Measurements from ENCODE around the gene AGAP1. TPM values are rescaled to one million over a fixed set of nuclear protein-coding genes. Genes with fewer than 3 reads are reported as not detected.

AGAP1 gene
- total RNA-seq, 1 donor from 2014 or later: 47.2 TPM

DNA sequence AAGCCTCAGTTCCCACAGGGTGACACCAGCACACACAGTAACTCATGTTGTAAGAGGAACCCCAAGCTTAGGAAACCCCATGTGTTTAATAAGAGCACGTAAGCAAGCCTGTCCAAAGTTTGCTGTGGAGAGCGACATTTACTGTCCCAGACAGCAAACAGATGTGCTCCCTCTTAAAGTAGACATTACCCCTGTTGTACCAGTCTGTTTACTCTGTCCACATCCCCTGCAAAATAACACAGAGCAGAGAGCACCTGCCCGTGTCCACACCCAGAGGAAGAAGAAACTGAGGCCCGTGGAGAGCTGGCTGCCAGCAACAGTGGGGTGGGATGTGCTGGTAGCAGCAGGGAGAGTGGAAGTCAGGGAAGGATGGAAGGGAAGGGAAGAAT is 430.8 kb downstream of the AGAP1 start:
- Mint-ChIP-seq H3K4me1 (ENCODE audit: low read depth) (peaks cover 5% of the 10 kb centered on the region), H3K4me3 (ENCODE audit: low read depth) (no peak overlapping the region), H3K9me3 (ENCODE audit: low read depth) (no peaks in the 10 kb centered on the region), H3K36me3 (ENCODE audit: insufficient read depth) (peaks cover 5% of the 10 kb centered on the region), H3K27me3 (no peaks in the 10 kb centered on the region), H3K27ac (no peak overlapping the region)
- TF ChIP-seq, protein P1, sequence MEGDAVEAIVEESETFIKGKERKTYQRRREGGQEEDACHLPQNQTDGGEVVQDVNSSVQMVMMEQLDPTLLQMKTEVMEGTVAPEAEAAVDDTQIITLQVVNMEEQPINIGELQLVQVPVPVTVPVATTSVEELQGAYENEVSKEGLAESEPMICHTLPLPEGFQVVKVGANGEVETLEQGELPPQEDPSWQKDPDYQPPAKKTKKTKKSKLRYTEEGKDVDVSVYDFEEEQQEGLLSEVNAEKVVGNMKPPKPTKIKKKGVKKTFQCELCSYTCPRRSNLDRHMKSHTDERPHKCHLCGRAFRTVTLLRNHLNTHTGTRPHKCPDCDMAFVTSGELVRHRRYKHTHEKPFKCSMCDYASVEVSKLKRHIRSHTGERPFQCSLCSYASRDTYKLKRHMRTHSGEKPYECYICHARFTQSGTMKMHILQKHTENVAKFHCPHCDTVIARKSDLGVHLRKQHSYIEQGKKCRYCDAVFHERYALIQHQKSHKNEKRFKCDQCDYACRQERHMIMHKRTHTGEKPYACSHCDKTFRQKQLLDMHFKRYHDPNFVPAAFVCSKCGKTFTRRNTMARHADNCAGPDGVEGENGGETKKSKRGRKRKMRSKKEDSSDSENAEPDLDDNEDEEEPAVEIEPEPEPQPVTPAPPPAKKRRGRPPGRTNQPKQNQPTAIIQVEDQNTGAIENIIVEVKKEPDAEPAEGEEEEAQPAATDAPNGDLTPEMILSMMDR (IDR thresholded peaks at IDR 0.05; ENCODE audit: unreplicated experiment): no peak
- DNase-seq (ENCODE audit: low spot score, unreplicated experiment): no peak

DNA sequence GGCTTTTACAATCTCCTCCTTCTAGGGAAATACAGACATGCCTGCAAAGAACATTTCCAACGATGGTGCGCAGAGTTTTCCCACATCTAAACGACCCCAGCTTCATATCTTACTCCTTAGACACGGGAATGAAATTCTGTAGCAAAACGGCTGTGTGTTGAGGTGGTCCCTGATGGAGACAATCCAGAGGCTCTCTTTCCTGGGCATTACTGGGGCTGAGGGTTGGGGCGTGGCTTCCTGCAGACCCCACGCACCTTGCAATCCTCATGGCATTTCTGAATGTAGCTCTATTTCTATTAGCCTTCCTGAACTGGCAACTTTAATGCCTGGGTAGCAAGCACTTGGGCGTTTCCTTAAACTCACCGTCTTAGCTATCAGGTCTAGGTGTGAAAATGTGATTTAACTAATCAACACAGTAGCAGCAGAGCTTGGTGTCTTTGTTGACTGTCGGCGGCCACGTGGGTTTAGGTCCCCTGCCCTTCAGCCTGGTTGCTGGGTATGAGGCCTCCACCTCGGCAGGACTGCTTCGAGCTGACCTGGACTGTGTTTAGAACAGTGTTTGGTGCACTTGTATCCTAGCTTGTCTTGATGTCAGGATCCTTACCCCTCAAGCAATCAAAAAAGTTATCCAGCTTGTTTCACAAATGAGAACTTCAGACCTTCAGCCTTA is 431.5 kb downstream of the AGAP1 start:
- H3K9me3 Mint-ChIP-seq (ENCODE audit: low read depth): no peaks in the 10 kb centered on the region
- peaks cover 3% of the 10 kb centered on the region for H3K36me3 Mint-ChIP-seq (ENCODE audit: insufficient read depth)
- TF ChIP-seq, protein P1 (IDR thresholded peaks at IDR 0.05; ENCODE audit: unreplicated experiment): no peak
- H3K27ac Mint-ChIP-seq: no peak overlapping the region
- no peak overlapping the region for H3K4me3 Mint-ChIP-seq (ENCODE audit: low read depth)
- no peaks in the 10 kb centered on the region for H3K27me3 Mint-ChIP-seq
- DNase-seq (ENCODE audit: low spot score, unreplicated experiment): no peak
- H3K4me1 Mint-ChIP-seq (ENCODE audit: low read depth): peaks cover 5% of the 10 kb centered on the region

DNA sequence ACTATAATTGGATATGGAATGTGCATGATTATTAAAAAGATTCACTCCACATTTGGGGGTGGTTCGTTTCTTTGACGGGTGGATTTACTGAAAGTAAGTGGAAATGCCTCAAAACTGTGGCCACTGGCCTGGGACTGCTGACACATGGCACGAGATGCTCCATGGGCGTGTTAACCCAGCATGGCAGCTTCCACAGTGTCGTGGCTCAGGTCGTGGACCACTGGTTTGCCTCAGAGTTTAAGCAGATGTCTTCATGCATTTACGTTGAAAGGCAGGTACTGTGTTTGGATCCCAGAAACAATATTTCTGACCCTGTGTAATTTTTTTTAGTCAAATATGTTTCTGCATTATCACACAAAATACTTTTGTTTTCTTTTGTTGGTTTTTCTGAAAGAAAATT is 432.4 kb downstream of the AGAP1 start:
- no peaks in the 10 kb centered on the region for H3K27me3 Mint-ChIP-seq
- TF ChIP-seq, protein P1 (IDR thresholded peaks at IDR 0.05; ENCODE audit: unreplicated experiment): no peak
- DNase-seq (ENCODE audit: low spot score, unreplicated experiment): no peak
- no peaks in the 10 kb centered on the region for H3K9me3 Mint-ChIP-seq (ENCODE audit: low read depth)
- no peak overlapping the region for H3K4me3 Mint-ChIP-seq (ENCODE audit: low read depth)
- no peak overlapping the region for H3K27ac Mint-ChIP-seq
- H3K36me3 Mint-ChIP-seq (ENCODE audit: insufficient read depth): peaks cover 2% of the 10 kb centered on the region
- peaks cover 5% of the 10 kb centered on the region for H3K4me1 Mint-ChIP-seq (ENCODE audit: low read depth)

DNA sequence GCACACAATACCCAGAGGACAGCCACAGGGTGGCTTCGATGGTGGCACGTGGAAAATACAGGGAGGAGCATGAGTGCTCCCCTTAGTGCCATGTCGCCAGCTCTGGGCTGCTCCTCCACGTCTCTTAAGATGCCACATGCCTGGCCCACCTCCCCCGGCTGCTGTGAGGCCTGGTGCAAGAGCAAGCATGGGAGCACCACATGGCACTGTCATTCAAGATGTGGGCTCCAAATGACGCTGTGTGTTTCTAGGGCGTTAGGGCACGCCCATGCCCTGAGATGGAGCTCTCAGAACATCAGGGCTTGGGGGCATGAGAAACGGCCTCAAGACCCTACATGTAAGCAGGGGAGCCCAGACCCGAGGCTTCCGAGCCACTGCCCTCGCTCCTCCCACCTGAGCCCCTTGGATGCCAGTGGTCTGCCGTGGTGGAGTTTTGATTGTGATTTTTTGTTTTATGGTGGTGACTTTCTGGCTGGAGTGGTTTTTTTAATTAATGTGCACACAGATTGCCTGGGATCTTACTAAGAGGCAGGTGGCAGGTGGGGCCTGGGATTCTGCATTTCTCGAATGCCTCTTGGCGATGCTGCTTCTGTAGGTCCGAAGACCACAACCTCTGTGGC is 435.0 kb downstream of the AGAP1 start:
- Mint-ChIP-seq H3K9me3 (ENCODE audit: low read depth) (no peaks in the 10 kb centered on the region), H3K36me3 (ENCODE audit: insufficient read depth) (peaks cover 7% of the 10 kb centered on the region), H3K4me1 (ENCODE audit: low read depth) (peaks cover 5% of the 10 kb centered on the region), H3K4me3 (ENCODE audit: low read depth) (no peak overlapping the region), H3K27me3 (no peaks in the 10 kb centered on the region), H3K27ac (no peak overlapping the region)
- no peak for DNase-seq (ENCODE audit: low spot score, unreplicated experiment)
- TF ChIP-seq, protein P1 (IDR thresholded peaks at IDR 0.05; ENCODE audit: unreplicated experiment): no peak

DNA sequence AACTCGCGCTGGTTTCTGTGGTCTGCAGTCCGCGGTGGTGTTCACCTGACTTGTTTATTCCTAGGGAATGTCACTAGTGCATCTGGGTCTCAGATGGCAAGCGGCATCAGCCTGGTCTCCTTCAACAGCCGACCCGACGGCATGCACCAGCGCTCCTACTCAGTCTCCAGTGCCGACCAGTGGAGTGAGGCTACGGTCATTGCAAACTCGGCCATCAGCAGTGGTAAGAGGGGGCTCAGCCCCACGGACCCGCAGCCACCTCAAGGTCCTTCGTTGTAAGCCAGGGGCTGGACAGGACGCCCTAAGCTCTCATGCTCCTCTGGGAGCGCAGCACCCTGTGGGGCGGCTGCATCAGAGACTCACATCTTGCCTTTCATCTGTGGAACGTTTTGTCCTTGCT is 436.9 kb downstream of the AGAP1 start:
- no peak for DNase-seq (ENCODE audit: low spot score, unreplicated experiment)

More for the DNA sequence above, 436.9 kb downstream of the AGAP1 start:
- H3K36me3 Mint-ChIP-seq (ENCODE audit: insufficient read depth): peaks cover 7% of the 10 kb centered on the region
- TF ChIP-seq, protein P1 (IDR thresholded peaks at IDR 0.05; ENCODE audit: unreplicated experiment): no peak
- no peak overlapping the region for H3K27ac Mint-ChIP-seq
- H3K9me3 Mint-ChIP-seq (ENCODE audit: low read depth): no peaks in the 10 kb centered on the region
- no peaks in the 10 kb centered on the region for H3K27me3 Mint-ChIP-seq
- H3K4me1 Mint-ChIP-seq (ENCODE audit: low read depth): peaks cover under 1% of the 10 kb centered on the region
- no peak overlapping the region for H3K4me3 Mint-ChIP-seq (ENCODE audit: low read depth)

Measured in progenitor cell of endocrine pancreas (in vitro differentiated cells).